Tibial nerve (tissue), 4 donors: ENCODE measurements around the gene CARD14. TPM values are rescaled to one million over a fixed set of nuclear protein-coding genes. Genes with fewer than 3 reads are reported as not detected.
"Not testable (repeated sequence)": the region's sequence is repeated elsewhere in the genome, so short reads cannot be mapped to it uniquely, and the experiment has no call there.

Source experiments
- DNase-seq, 2 donors: peaks; one replicate each; pipeline ENCODE4 v3.0.0-alpha.2; 2019; ENCODE audit warnings: low spot score in 2 of 2
- H3K27ac ChIP-seq, 4 donors: fragments of 200-600 bp; sonication (generic) in 3 of 4; one replicate each; pipeline ENCODE4 v1.5.1; 2017 to 2019; ENCODE audit warnings: mild to moderate bottlenecking in 1 of 4
- H3K27me3 ChIP-seq, 2 donors: fragments of 200-600 bp; sonication (generic) in 1 of 2; one replicate each; pipeline versions ENCODE4 v1.5.1 to v1.6.0; 2017 to 2019
- H3K36me3 ChIP-seq, 3 donors: fragments of 200-600 bp; sonication (generic); one replicate each; pipeline ENCODE4 v1.5.1; 2018 to 2019
- H3K4me1 ChIP-seq, 4 donors: fragments of 200-600 bp; sonication (generic) in 3 of 4; one replicate each; pipeline ENCODE4 v1.5.1; 2017 to 2019
- H3K4me3 ChIP-seq, 4 donors: fragments of 200-600 bp; sonication (generic) in 3 of 4; one replicate each; pipeline ENCODE4 v1.5.1; 2017 to 2019; ENCODE audit warnings: mild to moderate bottlenecking in 1 of 4, moderate library complexity in 1 of 4
- H3K9me3 ChIP-seq, 4 donors: fragments of 200-600 bp; sonication (generic) in 3 of 4; one replicate each; pipeline ENCODE4 v1.5.1; 2017 to 2019
- EP300 ChIP-seq, 2 donors: sonication (generic); formaldehyde crosslinking; IDR thresholded peaks; one replicate each; pipeline ENCODE4 v1.6.1; 2017; ENCODE audit warnings: antibody characterized with exemption in 2 of 2, mild to moderate bottlenecking in 1 of 2
- POLR2A ChIP-seq, 2 donors: fragments of 450-650 bp; IDR thresholded peaks; one replicate each; pipeline ENCODE4 v1.6.1; 2017; ENCODE audit warnings: antibody characterized with exemption in 2 of 2, mild to moderate bottlenecking in 2 of 2, moderate library complexity in 2 of 2
- WGBS, 2 donors: methylation state at CpG; one replicate each; pipeline ENCODE4 v1.1.5; 2018; 5-methylcytosine and 5-hydroxymethylcytosine counted together
- small RNA-seq: library from RNA; depleted of rRNA; stranded (forward); fragments of <200 nt; gene quantifications from one replicate; pipeline ENCODE3, GENCODE V24; 2016
- total RNA-seq, 4 donors: library from RNA; depleted of rRNA; stranded (reverse); fragments of >200 nt; gene quantifications; one replicate each; pipeline ENCODE4 v1.1.0, GENCODE V29; 2016
- TF ChIP-seq, protein P1 (sequence below), 5 experiments: fragments of 200-600 bp in 3 of 5; fragments of 450-650 bp in 2 of 5; sonication (generic) in 3 of 5; IDR thresholded peaks; one replicate each; pipeline ENCODE4 v1.5.1; 2016 to 2019; ENCODE audit warnings: antibody characterized with exemption in 5 of 5, mild to moderate bottlenecking in 3 of 5, moderate library complexity in 2 of 5

Gene CARD14
- total RNA-seq, 4 donors from 2014 or later: 0.22 to 4.4 (median 1.3) TPM

- no peaks in the 10 kb centered on the region for H3K9me3 ChIP-seq
- 68 to 73% methylated on average over 13 of the region's 13 CpGs for WGBS, 2 donors
- H3K36me3 ChIP-seq: peaks cover 0 to 40% (median 0%) of the 10 kb centered on the region in 3 donors
- H3K4me3 ChIP-seq: no peak overlapping the region
- H3K27me3 ChIP-seq: no peaks in the 10 kb centered on the region
- TF ChIP-seq POLR2A (IDR thresholded peaks at IDR 0.05) (no peak), EP300 (IDR thresholded peaks at IDR 0.05) (peak in 1 of 2 donors; percentile 67)
- TF ChIP-seq, protein P1, sequence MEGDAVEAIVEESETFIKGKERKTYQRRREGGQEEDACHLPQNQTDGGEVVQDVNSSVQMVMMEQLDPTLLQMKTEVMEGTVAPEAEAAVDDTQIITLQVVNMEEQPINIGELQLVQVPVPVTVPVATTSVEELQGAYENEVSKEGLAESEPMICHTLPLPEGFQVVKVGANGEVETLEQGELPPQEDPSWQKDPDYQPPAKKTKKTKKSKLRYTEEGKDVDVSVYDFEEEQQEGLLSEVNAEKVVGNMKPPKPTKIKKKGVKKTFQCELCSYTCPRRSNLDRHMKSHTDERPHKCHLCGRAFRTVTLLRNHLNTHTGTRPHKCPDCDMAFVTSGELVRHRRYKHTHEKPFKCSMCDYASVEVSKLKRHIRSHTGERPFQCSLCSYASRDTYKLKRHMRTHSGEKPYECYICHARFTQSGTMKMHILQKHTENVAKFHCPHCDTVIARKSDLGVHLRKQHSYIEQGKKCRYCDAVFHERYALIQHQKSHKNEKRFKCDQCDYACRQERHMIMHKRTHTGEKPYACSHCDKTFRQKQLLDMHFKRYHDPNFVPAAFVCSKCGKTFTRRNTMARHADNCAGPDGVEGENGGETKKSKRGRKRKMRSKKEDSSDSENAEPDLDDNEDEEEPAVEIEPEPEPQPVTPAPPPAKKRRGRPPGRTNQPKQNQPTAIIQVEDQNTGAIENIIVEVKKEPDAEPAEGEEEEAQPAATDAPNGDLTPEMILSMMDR (IDR thresholded peaks at IDR 0.05): no peak
- DNase-seq: peak in 1 of 2 donors; percentile 23
- peaks cover 0 to 16% (median 5%) of the 10 kb centered on the region in 4 donors for H3K4me1 ChIP-seq
- H3K27ac ChIP-seq: peak overlapping the region in 2 of 4 donors; percentile 38 to 75
These were observed 84.8 kb downstream of the CARD14 start for GRCh38 chr17:80254396-80255251.

DNA sequence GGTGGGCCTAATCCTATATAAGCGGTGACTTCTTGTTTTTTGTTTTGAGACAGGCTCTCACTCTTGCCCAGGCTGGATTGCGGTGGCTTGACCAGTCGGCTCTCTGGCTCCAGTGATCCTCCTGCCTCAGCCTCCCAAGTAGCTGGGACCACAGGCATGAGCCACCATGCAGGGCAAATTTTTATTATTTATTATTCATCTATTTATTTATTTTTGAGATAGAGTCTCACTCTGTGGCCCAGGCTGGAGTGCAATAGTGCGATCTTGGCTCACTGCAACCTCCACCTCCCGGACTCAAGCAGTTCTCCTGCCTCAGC lies 86.2 kb downstream of the CARD14 start:
- H3K4me3 ChIP-seq: no peak overlapping the region
- 95 to 97% methylated on average over 5 of the region's 5 CpGs for WGBS, 2 donors

GRCh38 chr17:80257716-80258213 lies 87.9 kb downstream of the CARD14 start:
- TF ChIP-seq, protein P1 (IDR thresholded peaks at IDR 0.05): no peak
- no peaks in the 10 kb centered on the region for H3K9me3 ChIP-seq
- H3K27me3 ChIP-seq: no peaks in the 10 kb centered on the region
- peaks cover 0 to 34% (median 19%) of the 10 kb centered on the region in 4 donors for H3K4me1 ChIP-seq
- peak overlapping the region in 1 of 4 donors; percentile 65 for H3K27ac ChIP-seq
- no peak overlapping the region for H3K4me3 ChIP-seq
- WGBS, 2 donors: 73 to 83% methylated on average over 14 of the region's 14 CpGs
- H3K36me3 ChIP-seq: peaks cover 0 to 8% (median 0%) of the 10 kb centered on the region in 3 donors
- DNase-seq: no peak

More for the DNA sequence above, 86.2 kb downstream of the CARD14 start:
- H3K27me3 ChIP-seq: no peaks in the 10 kb centered on the region
- peaks cover 0 to 26% (median 0%) of the 10 kb centered on the region in 3 donors for H3K36me3 ChIP-seq
- TF ChIP-seq EP300 (IDR thresholded peaks at IDR 0.05) (no peak), POLR2A (IDR thresholded peaks at IDR 0.05) (no peak)
- TF ChIP-seq, protein P1 (IDR thresholded peaks at IDR 0.05): no peak
- no peak for DNase-seq
- no peak overlapping the region for H3K27ac ChIP-seq
- no peaks in the 10 kb centered on the region for H3K9me3 ChIP-seq
- peaks cover 0 to 20% (median 7%) of the 10 kb centered on the region in 4 donors for H3K4me1 ChIP-seq

- not testable (repeated sequence) for H3K27me3 ChIP-seq, H3K4me3 ChIP-seq, H3K36me3 ChIP-seq, H3K9me3 ChIP-seq, DNase-seq
- Histone ChIP-seq H3K27ac (peak overlapping the region in 1 of 4 donors; percentile 65), H3K4me1 (peaks cover 0 to 39% (median 24%) of the 10 kb centered on the region in 4 donors)
- 74 to 79% methylated on average over 2 of the region's 2 CpGs for WGBS, 2 donors
These were observed 88.5 kb downstream of the CARD14 start for GRCh38 chr17:80258296-80258695.

Small RNA genes lying within 50 kb of the gene (small RNA-seq; reads per million reads assigned to genes)
- gene AC087741.2: not detected

Other genes starting within 250 kb of the CARD14 start
- gene TBC1D16, start 134.2 kb upstream of the CARD14 start, total RNA-seq: 10 to 100 TPM; 48.3 to 68.4 (median 58.1) TPM
- gene CCDC40, start 133.4 kb upstream of the CARD14 start, total RNA-seq: 10 to 100 TPM in 3 of 4 donors, 1 to 10 TPM in 1; 7.1 to 13.8 (median 12.0) TPM
- 10 to 100 TPM; 52.7 to 81.9 (median 67.8) TPM for gene GAA, start 68.4 kb upstream of the CARD14 start, total RNA-seq
- 10 to 100 TPM; 34.5 to 69.0 (median 59.2) TPM for gene EIF4A3, start 22.9 kb upstream of the CARD14 start, total RNA-seq
- gene SGSH, start 50.3 kb downstream of the CARD14 start, total RNA-seq: 10 to 100 TPM; 26.1 to 50.5 (median 34.6) TPM
- gene SLC26A11, start 50.4 kb downstream of the CARD14 start, total RNA-seq: 10 to 100 TPM; 14.4 to 44.7 (median 21.5) TPM
- gene RNF213, start 90.8 kb downstream of the CARD14 start, total RNA-seq: 100 to 1,000 TPM; 107 to 148 (median 119) TPM
- gene ENDOV, start 245.1 kb downstream of the CARD14 start, total RNA-seq: 10 to 100 TPM in 3 of 4 donors, 1 to 10 TPM in 1; 9.8 to 30.3 (median 16.6) TPM